K562 (cell line): ENCODE measurements around the gene ANKS4B. TPM values are rescaled to one million over a fixed set of nuclear protein-coding genes. Genes with fewer than 3 reads are reported as not detected.

Experiments
- BCLAF1 ChIP-seq, 2 experiments: fragments of 450-650 bp in 1 of 2; IDR thresholded peaks; 2 replicates each; pipeline ENCODE4 v1.6.1; 2011 to 2017; ENCODE audit warnings: low read depth in 2 of 2, antibody characterized with exemption in 1 of 2, borderline replicate concordance in 1 of 2, low read length in 1 of 2, mild to moderate bottlenecking in 1 of 2, mixed read lengths in 1 of 2; ENCODE audit not compliant: control insufficient read depth in 1 of 2
- CBX2 ChIP-seq: fragments of 200-600 bp; sonication (generic); IDR thresholded peaks from one replicate; pipeline ENCODE4 v1.6.1; 2012; ENCODE audit warnings: mild to moderate bottlenecking, low read length, inconsistent platforms; ENCODE audit not compliant: insufficient read depth, poor library complexity, severe bottlenecking
- CCNT2 ChIP-seq: IDR thresholded peaks from 2 replicates; pipeline ENCODE4 v1.6.1; 2011; ENCODE audit warnings: borderline replicate concordance, low read depth, mild to moderate bottlenecking, moderate library complexity, mixed read lengths, low read length; ENCODE audit not compliant: insufficient read length; ENCODE audit errors: extremely low read depth
- CTBP1 ChIP-seq: fragments of 450-650 bp; IDR thresholded peaks from 2 replicates; pipeline ENCODE4 v1.6.1; 2016; ENCODE audit warnings: borderline replicate concordance
- E2F4 ChIP-seq: sonication (generic); formaldehyde crosslinking; IDR thresholded peaks from 2 replicates; pipeline ENCODE4 v1.8.0; 2022; ENCODE audit warnings: mild to moderate bottlenecking, low read depth, missing genetic modification reagents
- ELF4 ChIP-seq: fragments of 450-650 bp; formaldehyde crosslinking; IDR thresholded peaks from 2 replicates; pipeline ENCODE4 v1.4.0; 2022; ENCODE audit warnings: missing genetic modification characterization
- HNRNPUL1 ChIP-seq: fragments of 200-400 bp; formaldehyde crosslinking; IDR thresholded peaks from 2 replicates; pipeline ENCODE4 v1.6.1; 2017; ENCODE audit warnings: low read length
- SMARCC2 ChIP-seq: fragments of 450-650 bp; IDR thresholded peaks from 2 replicates; pipeline ENCODE4 v1.6.1; 2017; ENCODE audit warnings: antibody characterized with exemption, moderate library complexity, mild to moderate bottlenecking, low read depth
- SRF ChIP-seq, 2 experiments: fragments of 250-450, 450-650 bp in 1 of 2; sonication (Bioruptor Pico) in 1 of 2; sonication (generic) in 1 of 2; formaldehyde crosslinking; IDR thresholded peaks; 2 replicates each; pipeline versions ENCODE4 v1.5.0 to v1.5.1; 2020 to 2022; ENCODE audit warnings: mild to moderate bottlenecking in 1 of 2, missing genetic modification reagents in 1 of 2
- SRSF9 ChIP-seq: fragments of 200-400 bp; formaldehyde crosslinking; IDR thresholded peaks from 2 replicates; pipeline ENCODE4 v1.6.1; 2017; ENCODE audit warnings: low read depth, low read length, borderline replicate concordance
- TBP ChIP-seq: optimal IDR thresholded peaks from 2 replicates; pipeline ENCODE3; 2011; ENCODE audit warnings: low read depth, low read length, improper control_type of control experiment
- TFAM ChIP-seq: fragments of 250-450 bp; sonication (Bioruptor Pico); conservative IDR thresholded peaks from 2 replicates; pipeline ENCODE4 v1.5.0; 2021; ENCODE audit warnings: mild to moderate bottlenecking, moderate library complexity
- ZNF75A ChIP-seq: fragments of 450-650 bp; formaldehyde crosslinking; IDR thresholded peaks from 2 replicates; pipeline ENCODE4 v1.4.0; 2020; ENCODE audit warnings: mild to moderate bottlenecking
- ZSCAN29 ChIP-seq: fragments of 450-650 bp; IDR thresholded peaks from 2 replicates; pipeline ENCODE4 v1.6.1; 2017
- ZSCAN32 ChIP-seq: fragments of 450-650 bp; formaldehyde crosslinking; IDR thresholded peaks from 2 replicates; pipeline ENCODE4 v1.4.0; 2020; ENCODE audit warnings: mild to moderate bottlenecking, moderate library complexity
- polyA plus RNA-seq, 8 experiments: library from polyadenylated mRNA; depleted of rRNA in 4 of 8; stranded (reverse) in 5 of 8; unstranded in 3 of 8; fragments of >200 nt; fragmentation: Nextera tagmentation in 2 of 8; fragmentation: Illumina TruSeq in 1 of 8; extraction: Ambion mirVana in 2 of 8; extraction: Trizol in 1 of 8; gene quantifications; 2 replicates each; pipeline versions ENCODE4 v1.2.1 to v1.2.3, GENCODE V29; 2011 to 2014; ENCODE audit warnings: inconsistent platforms in 1 of 8, missing spikeins in 1 of 8
- total RNA-seq, 7 experiments: library from RNA; depleted of rRNA in 6 of 7; stranded (reverse); fragments of >200 nt in 6 of 7; fragmentation: Illumina TruSeq in 2 of 7; extraction: Trizol in 2 of 7; gene quantifications; 2 replicates each; pipeline versions ENCODE4 v1.2.1 to v1.2.3, GENCODE V29; 2011 to 2021; ENCODE audit warnings: low replicate concordance in 1 of 7
- TF ChIP-seq, protein P1 (sequence below): fragments of 200-800 bp; sonication (Bioruptor generic); IDR thresholded peaks from 2 replicates; pipeline ENCODE4 v1.6.1; 2016; ENCODE audit warnings: missing genetic modification characterization, missing compliant biosample characterization

ANKS4B gene
- total and polyA plus RNA-seq, 9 of the 15 experiments (the other 6 are each of a cell fraction or from before 2014, with no cell fraction given): not detected

- TF ChIP-seq E2F4 (CRISPR knock-in tag): no peak
- no peak for TF ChIP-seq ZSCAN29
- no peak for TF ChIP-seq BCLAF1 (IDR thresholded peaks at IDR 0.05; ENCODE audit: borderline replicate concordance in 1 of 2, control insufficient read depth in 1 of 2, low read depth in 2 of 2, low read length in 1 of 2)
- peak; percentile 55 for TF ChIP-seq TBP
- peak; percentile 76; the same call in 1 of the 2 replicates for TF ChIP-seq SMARCC2
- no peak for TF ChIP-seq ZSCAN32
- TF ChIP-seq TFAM (CRISPR knock-in tag): no peak
- TF ChIP-seq SRF (CRISPR knock-in tag; IDR thresholded peaks at IDR 0.05): peak in 1 of 2 experiments; percentile 35; a peak in 1 of 4 replicates
- TF ChIP-seq, protein P1, sequence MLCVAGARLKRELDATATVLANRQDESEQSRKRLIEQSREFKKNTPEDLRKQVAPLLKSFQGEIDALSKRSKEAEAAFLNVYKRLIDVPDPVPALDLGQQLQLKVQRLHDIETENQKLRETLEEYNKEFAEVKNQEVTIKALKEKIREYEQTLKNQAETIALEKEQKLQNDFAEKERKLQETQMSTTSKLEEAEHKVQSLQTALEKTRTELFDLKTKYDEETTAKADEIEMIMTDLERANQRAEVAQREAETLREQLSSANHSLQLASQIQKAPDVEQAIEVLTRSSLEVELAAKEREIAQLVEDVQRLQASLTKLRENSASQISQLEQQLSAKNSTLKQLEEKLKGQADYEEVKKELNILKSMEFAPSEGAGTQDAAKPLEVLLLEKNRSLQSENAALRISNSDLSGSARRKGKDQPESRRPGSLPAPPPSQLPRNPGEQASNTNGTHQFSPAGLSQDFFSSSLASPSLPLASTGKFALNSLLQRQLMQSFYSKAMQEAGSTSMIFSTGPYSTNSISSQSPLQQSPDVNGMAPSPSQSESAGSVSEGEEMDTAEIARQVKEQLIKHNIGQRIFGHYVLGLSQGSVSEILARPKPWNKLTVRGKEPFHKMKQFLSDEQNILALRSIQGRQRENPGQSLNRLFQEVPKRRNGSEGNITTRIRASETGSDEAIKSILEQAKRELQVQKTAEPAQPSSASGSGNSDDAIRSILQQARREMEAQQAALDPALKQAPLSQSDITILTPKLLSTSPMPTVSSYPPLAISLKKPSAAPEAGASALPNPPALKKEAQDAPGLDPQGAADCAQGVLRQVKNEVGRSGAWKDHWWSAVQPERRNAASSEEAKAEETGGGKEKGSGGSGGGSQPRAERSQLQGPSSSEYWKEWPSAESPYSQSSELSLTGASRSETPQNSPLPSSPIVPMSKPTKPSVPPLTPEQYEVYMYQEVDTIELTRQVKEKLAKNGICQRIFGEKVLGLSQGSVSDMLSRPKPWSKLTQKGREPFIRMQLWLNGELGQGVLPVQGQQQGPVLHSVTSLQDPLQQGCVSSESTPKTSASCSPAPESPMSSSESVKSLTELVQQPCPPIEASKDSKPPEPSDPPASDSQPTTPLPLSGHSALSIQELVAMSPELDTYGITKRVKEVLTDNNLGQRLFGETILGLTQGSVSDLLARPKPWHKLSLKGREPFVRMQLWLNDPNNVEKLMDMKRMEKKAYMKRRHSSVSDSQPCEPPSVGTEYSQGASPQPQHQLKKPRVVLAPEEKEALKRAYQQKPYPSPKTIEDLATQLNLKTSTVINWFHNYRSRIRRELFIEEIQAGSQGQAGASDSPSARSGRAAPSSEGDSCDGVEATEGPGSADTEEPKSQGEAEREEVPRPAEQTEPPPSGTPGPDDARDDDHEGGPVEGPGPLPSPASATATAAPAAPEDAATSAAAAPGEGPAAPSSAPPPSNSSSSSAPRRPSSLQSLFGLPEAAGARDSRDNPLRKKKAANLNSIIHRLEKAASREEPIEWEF (CRISPR knock-in tag): no peak
- no peak for TF ChIP-seq CCNT2
- TF ChIP-seq HNRNPUL1: no peak
- peak; percentile 94 for TF ChIP-seq CTBP1
- TF ChIP-seq ZNF75A (CRISPR knock-in tag): no peak
- no peak for TF ChIP-seq CBX2
- peak; percentile 53; the same call in 1 of the 2 replicates for TF ChIP-seq ELF4
- TF ChIP-seq SRSF9: no peak
Observed at GRCh38 chr16:21300309-21301167, 67.0 kb downstream of the ANKS4B start (continued).
